H1 (cell line): ENCODE measurements around the gene FKBP5. TPM values are rescaled to one million over a fixed set of nuclear protein-coding genes. Genes with fewer than 3 reads are reported as not detected.

Experiments
- CTCF ChIA-PET: fragments of 300-600 bp; sonication (Branson Sonifier 250); formaldehyde crosslinking; loops from one replicate; lab custom pipeline; 2021; ENCODE audit not compliant: partially characterized antibody; lab: Charles Lee
- POLR2A ChIA-PET: fragments of 300-600 bp; sonication (Branson Sonifier 250); formaldehyde crosslinking; loops from one replicate; lab custom pipeline; 2021; ENCODE audit warnings: inconsistent platforms; ENCODE audit not compliant: partially characterized antibody; lab: Charles Lee
- DNase-seq, 2 experiments: peaks; one replicate each; pipeline versions ENCODE4 v3.0.0 to v3.0.0-alpha.2; 2010 to 2022; ENCODE audit warnings: low spot score in 2 of 2, low read depth in 1 of 2, mixed read lengths in 1 of 2
- FAIRE-seq: peaks from 2 replicates; lab custom pipeline; 2011; peaks lifted over from hg19 to GRCh38; lab: Jason Lieb, UNC
- H2AFZ ChIP-seq: 2 replicates; pipeline ENCODE4 v1.8.1; 2012; ENCODE audit warnings: low read length, inconsistent platforms
- H2AK5ac ChIP-seq: 2 replicates; pipeline ENCODE4 v1.6.1; 2013; ENCODE audit warnings: low read depth, low read length
- H2BK120ac ChIP-seq: replicated peaks from 2 replicates; pipeline ENCODE3; 2013; ENCODE audit warnings: low read depth, low read length, inconsistent platforms
- H2BK12ac ChIP-seq: 2 replicates; pipeline ENCODE4 v1.6.1; 2013; ENCODE audit warnings: low read depth, low read length
- H2BK15ac ChIP-seq: 2 replicates; pipeline ENCODE4 v1.6.1; 2013; ENCODE audit warnings: low read length
- H2BK20ac ChIP-seq: 2 replicates; pipeline ENCODE4 v1.6.1; 2013; ENCODE audit warnings: low read length
- H2BK5ac ChIP-seq: 2 replicates; pipeline ENCODE4 v1.6.1; 2013; ENCODE audit warnings: low read depth, low read length
- H3K14ac ChIP-seq: 2 replicates; pipeline ENCODE4 v1.6.1; 2013; ENCODE audit warnings: inconsistent platforms; ENCODE audit not compliant: insufficient read length
- H3K18ac ChIP-seq: 2 replicates; pipeline ENCODE4 v1.6.1; 2013; ENCODE audit warnings: low read length; ENCODE audit errors: extremely low read depth
- H3K23ac ChIP-seq: 2 replicates; pipeline ENCODE4 v1.6.1; 2013; ENCODE audit warnings: inconsistent platforms; ENCODE audit not compliant: insufficient read length
- H3K23me2 ChIP-seq: 2 replicates; pipeline ENCODE4 v1.6.1; 2013; ENCODE audit warnings: low read depth, low read length
- H3K27ac ChIP-seq: 2 replicates; pipeline ENCODE4 v1.6.1; 2011; ENCODE audit warnings: low read depth, low read length, inconsistent platforms
- H3K27me3 ChIP-seq, 4 experiments: replicated peaks in 1 of 4; 1 replicate in 1 of 4; 2 replicates in 3 of 4; pipeline versions ENCODE4 v1.6.1 to v1.8.1; 2011 to 2013; ENCODE audit warnings: low read length in 3 of 4, mild to moderate bottlenecking in 3 of 4, inconsistent platforms in 2 of 4, mixed read lengths in 2 of 4, moderate library complexity in 1 of 4; ENCODE audit not compliant: control insufficient read depth in 3 of 4, insufficient read depth in 3 of 4; ENCODE audit errors: extremely low read depth in 1 of 4
- H3K36me3 ChIP-seq, 4 experiments: 2 replicates each; pipeline versions ENCODE4 v1.6.1 to v1.8.1; 2011 to 2013; ENCODE audit warnings: mild to moderate bottlenecking in 4 of 4, low read length in 3 of 4, moderate library complexity in 2 of 4, control low read depth in 1 of 4, inconsistent platforms in 1 of 4; ENCODE audit not compliant: insufficient read depth in 4 of 4, control insufficient read depth in 2 of 4
- H3K4ac ChIP-seq: replicated peaks from 2 replicates; pipeline ENCODE3; 2013; ENCODE audit warnings: low read length, low read depth, mixed read lengths, inconsistent platforms; ENCODE audit not compliant: insufficient read length
- H3K4me1 ChIP-seq, 4 experiments: replicated peaks in 1 of 4; 1 replicate in 1 of 4; 2 replicates in 3 of 4; pipeline versions ENCODE4 v1.6.1 to v1.8.1; 2011 to 2013; ENCODE audit warnings: low read length in 3 of 4, inconsistent platforms in 2 of 4, mixed read lengths in 1 of 4; ENCODE audit not compliant: insufficient read depth in 4 of 4, control insufficient read depth in 3 of 4
- H3K4me2 ChIP-seq, 2 experiments: 2 replicates each; pipeline versions ENCODE4 v1.6.1 to v1.8.1; 2011 to 2013; ENCODE audit warnings: low read depth in 2 of 2, low read length in 2 of 2, control low read depth in 1 of 2, inconsistent platforms in 1 of 2, mild to moderate bottlenecking in 1 of 2; ENCODE audit not compliant: insufficient read depth in 1 of 2
- H3K4me3 ChIP-seq, 4 experiments: fragments of 200-600, 300-600 bp in 1 of 4; sonication (generic), shearing (Covaris generic), sonication (Bioruptor Twin) in 1 of 4; 2 replicates each; pipeline versions ENCODE4 v1.5.1 to v1.8.1; 2011 to 2016; ENCODE audit warnings: low read length in 4 of 4, low read depth in 3 of 4, control low read depth in 2 of 4, inconsistent platforms in 2 of 4, mild to moderate bottlenecking in 2 of 4, mixed read lengths in 1 of 4, moderate library complexity in 1 of 4; ENCODE audit not compliant: insufficient read depth in 2 of 4; ENCODE audit errors: extremely low read depth in 1 of 4
- H3K56ac ChIP-seq: replicated peaks from 2 replicates; pipeline ENCODE3; 2013; ENCODE audit warnings: low read depth, mild to moderate bottlenecking, mixed read lengths, low read length, inconsistent platforms; ENCODE audit not compliant: insufficient read length
- H3K79me1 ChIP-seq: 2 replicates; pipeline ENCODE4 v1.6.1; 2013; ENCODE audit warnings: low read depth, low read length, control low read depth
- H3K79me2 ChIP-seq, 2 experiments: 2 replicates each; pipeline versions ENCODE4 v1.6.1 to v1.8.1; 2012 to 2013; ENCODE audit warnings: low read length in 2 of 2, mild to moderate bottlenecking in 2 of 2, inconsistent platforms in 1 of 2; ENCODE audit not compliant: insufficient read depth in 2 of 2, control insufficient read depth in 1 of 2
- H3K9ac ChIP-seq, 4 experiments: replicated peaks in 1 of 4; 1 replicate in 1 of 4; 2 replicates in 3 of 4; pipeline versions ENCODE4 v1.6.1 to v1.8.1; 2011 to 2013; ENCODE audit warnings: low read depth in 3 of 4, low read length in 3 of 4, control low read depth in 2 of 4, mild to moderate bottlenecking in 2 of 4, moderate library complexity in 2 of 4, inconsistent platforms in 1 of 4; ENCODE audit errors: extremely low read depth in 1 of 4
- H3K9me3 ChIP-seq, 2 experiments: 2 replicates each; pipeline versions ENCODE4 v1.6.1 to v1.8.1; 2012 to 2013; ENCODE audit warnings: mild to moderate bottlenecking in 2 of 2, moderate library complexity in 2 of 2, control low read depth in 1 of 2, inconsistent platforms in 1 of 2, low read depth in 1 of 2, low read length in 1 of 2, mixed read lengths in 1 of 2; ENCODE audit not compliant: insufficient read depth in 2 of 2
- H4K20me1 ChIP-seq, 2 experiments: replicated peaks in 1 of 2; 2 replicates each; pipeline versions ENCODE3 to v1.8.1; 2011 to 2013; ENCODE audit warnings: inconsistent platforms in 2 of 2, low read length in 2 of 2, mild to moderate bottlenecking in 1 of 2; ENCODE audit not compliant: insufficient read depth in 2 of 2, control insufficient read depth in 1 of 2
- H4K5ac ChIP-seq: 2 replicates; pipeline ENCODE4 v1.6.1; 2013; ENCODE audit warnings: low read length, low read depth, mixed read lengths, inconsistent platforms; ENCODE audit not compliant: insufficient read length
- H4K8ac ChIP-seq: 2 replicates; pipeline ENCODE4 v1.8.0; 2013; ENCODE audit warnings: mild to moderate bottlenecking, moderate library complexity, low read length, inconsistent platforms; ENCODE audit not compliant: insufficient read depth; ENCODE audit errors: extremely low read depth
- H4K91ac ChIP-seq: replicated peaks from 2 replicates; pipeline ENCODE3; 2013; ENCODE audit warnings: low read length, mixed read lengths, inconsistent platforms; ENCODE audit not compliant: insufficient read length
- BACH1 ChIP-seq: IDR thresholded peaks from 2 replicates; pipeline ENCODE4 v1.6.1; 2012; ENCODE audit warnings: low read length, improper control_type of control experiment
- CHD1 ChIP-seq: IDR thresholded peaks from 2 replicates; pipeline ENCODE4 v1.6.1; 2012; ENCODE audit warnings: low read depth, low read length, improper control_type of control experiment
- CHD2 ChIP-seq: IDR thresholded peaks from 2 replicates; pipeline ENCODE4 v1.6.1; 2012; ENCODE audit warnings: low read length, improper control_type of control experiment
- HDAC2 ChIP-seq, 2 experiments: fragments of 300-600 bp in 1 of 2; sonication (generic) in 1 of 2; IDR thresholded peaks; 2 replicates each; pipeline ENCODE4 v1.6.1; 2011 to 2012; ENCODE audit warnings: low read depth in 2 of 2, low read length in 2 of 2, mild to moderate bottlenecking in 2 of 2, moderate library complexity in 2 of 2, borderline replicate concordance in 1 of 2, inconsistent platforms in 1 of 2
- KDM1A ChIP-seq: fragments of 200-600, 300-600 bp; sonication (generic); IDR thresholded peaks from 2 replicates; pipeline ENCODE4 v1.7.1; 2016; ENCODE audit warnings: mild to moderate bottlenecking, low read length, borderline replicate concordance
- MAX ChIP-seq: IDR thresholded peaks from 2 replicates; pipeline ENCODE4 v1.6.1; 2012; ENCODE audit warnings: inconsistent platforms
- NRF1 ChIP-seq: IDR thresholded peaks from 2 replicates; pipeline ENCODE4 v1.6.1; 2011; ENCODE audit warnings: mild to moderate bottlenecking, low read depth, low read length, improper control_type of control experiment
- TAF7 ChIP-seq: optimal IDR thresholded peaks from 2 replicates; pipeline ENCODE3; 2011; ENCODE audit warnings: low read depth, mild to moderate bottlenecking, inconsistent platforms, low read length, moderate library complexity, borderline replicate concordance
- WGBS, 2 experiments: shearing (Covaris generic) in 1 of 2; methylation state at CpG; one replicate each; pipeline versions ENCODE4 v1.1.6 to v1.1.7; 2013 to 2015; ENCODE audit warnings: low lambda C conversion rate in 2 of 2, mixed read lengths in 2 of 2, inconsistent platforms in 1 of 2, low coverage in 1 of 2, missing lambda C conversion rate in 1 of 2; ENCODE audit not compliant: insufficient replicate concordance in 2 of 2, insufficient coverage in 1 of 2, insufficient read length in 1 of 2; ENCODE audit errors: extremely low coverage in 1 of 2, missing lambda C conversion rate in 1 of 2; 5-methylcytosine and 5-hydroxymethylcytosine counted together
- polyA plus RNA-seq, 7 experiments: library from polyadenylated mRNA; depleted of rRNA in 3 of 7; stranded (reverse) in 5 of 7; unstranded in 2 of 7; fragments of >200 nt in 5 of 7; fragments of 200-250 nt in 2 of 7; gene quantifications; 1 replicate in 5 of 7; 2 replicates in 1 of 7; 4 replicates in 1 of 7; pipeline versions ENCODE4 v1.2.1 to v1.2.3, GENCODE V29; 2011 to 2013; ENCODE audit warnings: missing spikeins in 2 of 7, mixed read lengths in 2 of 7
- total RNA-seq: library from RNA; stranded (reverse); fragmentation: NEBNext Ultra II Directional; extraction: Animal tissue kit (Norgen Biotek cat#: 25700); gene quantifications from 2 replicates; pipeline ENCODE4 v1.2.1, GENCODE V29; 2021

Gene FKBP5
- total and polyA plus RNA-seq, 2 of the 8 experiments (the other 6 are each of a cell fraction or from before 2014, with no cell fraction given), result 14.3 to 40.4 TPM

- Histone ChIP-seq H3K9ac (no peak overlapping the region), H3K79me2 (peaks cover 0 to 23% of the 10 kb centered on the region in 2 experiments; a peak in 2 of 4 replicates), H3K4me3 (no peak overlapping the region), H3K4ac (no peak overlapping the region), H2AK5ac (no peak overlapping the region), H2BK12ac (no peak overlapping the region), H3K9me3 (no peaks in the 10 kb centered on the region), H3K4me2 (no peak overlapping the region), H3K4me1 (peaks cover 0 to 6% (median 3%) of the 10 kb centered on the region in 4 experiments; a peak in 4 of 7 replicates), H3K18ac (no peak overlapping the region), H3K36me3 (no peaks in the 10 kb centered on the region), H3K14ac (no peak overlapping the region), H3K23ac (no peak overlapping the region), H4K91ac (no peak overlapping the region), H2BK20ac (no peak overlapping the region), H2BK120ac (no peak overlapping the region), H4K5ac (no peak overlapping the region), H3K56ac (no peak overlapping the region), H2AFZ (no peak overlapping the region), H4K20me1 (peaks cover 0 to 4% of the 10 kb centered on the region in 2 experiments), H3K23me2 (peaks cover 11% of the 10 kb centered on the region), H2BK5ac (no peak overlapping the region), H3K79me1 (no peaks in the 10 kb centered on the region), H3K27ac (no peak overlapping the region), H4K8ac (no peak overlapping the region), H2BK15ac (no peak overlapping the region), H3K27me3 (no peaks in the 10 kb centered on the region)
- no peak for FAIRE-seq
- WGBS, 2 experiments, result 87% methylated on average over 8 of the region's 9 CpGs; no CpG with 5 or more reads in 1 of the 2 experiments
- CTCF ChIA-PET, result interaction anchor here (1.0 to 1.3 kb wide), 4 partner anchors 9 to 107 kb away, joined by 3 to 4 read pairs (median 4); partner anchors contain the start of gene ARMC12
- DNase-seq, result no peak
- TF ChIP-seq BACH1, result no peak
- no peak for TF ChIP-seq MAX
- no peak for TF ChIP-seq CHD1
- TF ChIP-seq KDM1A, result no peak
- no peak for TF ChIP-seq HDAC2 (IDR thresholded peaks at IDR 0.05; ENCODE audit: borderline replicate concordance in 1 of 2, low read depth in 2 of 2, low read length in 2 of 2)
- no peak for TF ChIP-seq NRF1
- no peak for TF ChIP-seq CHD2
- no peak for TF ChIP-seq TAF7
- POLR2A ChIA-PET, result interaction anchor here (0.9 to 1.5 kb wide), 2 partner anchors 43 to 201 kb away, joined by 3 to 4 read pairs; no protein-coding TSS in a partner anchor
These were observed 1.8 kb upstream of the FKBP5 start for GRCh38 chr6:35690484-35690883.
